ENCODE measurements around the gene TTN.

- TF ChIP-seq CTCF (IDR thresholded peaks at IDR 0.05) (no peak), EZH2 (IDR thresholded peaks at IDR 0.05; ENCODE audit: borderline replicate concordance, insufficient read depth, low read depth, low read length, poor library complexity, severe bottlenecking) (no peak)
These were observed 129.6 kb downstream of the TTN start for GRCh38 chr2:178677599-178677998.

Measured in B cell (primary cell).